GM12864 (cell line): ENCODE measurements around the gene ITGA1.
"Not testable (repeated sequence)": the region's sequence is repeated elsewhere in the genome, so short reads cannot be mapped to it uniquely, and the experiment has no call there.

Experiments
- DNase-seq: peaks from one replicate; pipeline ENCODE4 v3.0.0-alpha.2; 2011; ENCODE audit warnings: low read depth
- H3K4me3 ChIP-seq: 2 replicates; pipeline ENCODE4 v1.5.1; 2011; ENCODE audit warnings: mild to moderate bottlenecking, low read depth, low read length, control low read depth
- CTCF ChIP-seq: IDR thresholded peaks from 2 replicates; pipeline ENCODE4 v1.5.1; 2011; ENCODE audit warnings: low read depth, mild to moderate bottlenecking, moderate library complexity, low read length, control low read depth, inconsistent platforms; ENCODE audit errors: missing control alignments

The ITGA1 gene

GRCh38 chr5:52842111-52842510 is 54.4 kb downstream of the ITGA1 start:
- no peak overlapping the region for H3K4me3 ChIP-seq
- DNase-seq = no peak
- TF ChIP-seq CTCF = no peak

DNA sequence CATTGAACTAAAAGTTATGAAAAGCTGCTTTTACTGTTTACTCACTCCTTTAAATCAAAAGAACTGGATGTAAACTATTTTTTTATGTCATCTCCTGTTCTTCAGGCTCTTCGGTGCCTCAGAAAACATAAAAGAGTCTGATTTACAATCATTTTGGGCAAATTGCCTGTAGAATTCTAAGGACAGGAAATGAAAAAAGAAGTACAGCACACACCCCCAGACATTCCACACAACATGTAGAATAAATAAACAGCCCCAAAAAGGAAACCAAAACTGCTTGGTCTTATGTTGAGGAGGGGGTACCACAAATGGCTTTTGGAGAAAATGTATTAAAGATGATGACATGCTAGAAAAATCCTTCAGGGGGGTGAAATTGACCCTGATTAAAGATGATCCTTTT is 57.2 kb downstream of the ITGA1 start:
- no peak overlapping the region for H3K4me3 ChIP-seq
- DNase-seq = no peak
- TF ChIP-seq CTCF = no peak

GRCh38 chr5:52846182-52846842 is 58.6 kb downstream of the ITGA1 start:
- no peak overlapping the region for H3K4me3 ChIP-seq
- TF ChIP-seq CTCF = no peak
- no peak for DNase-seq

DNA sequence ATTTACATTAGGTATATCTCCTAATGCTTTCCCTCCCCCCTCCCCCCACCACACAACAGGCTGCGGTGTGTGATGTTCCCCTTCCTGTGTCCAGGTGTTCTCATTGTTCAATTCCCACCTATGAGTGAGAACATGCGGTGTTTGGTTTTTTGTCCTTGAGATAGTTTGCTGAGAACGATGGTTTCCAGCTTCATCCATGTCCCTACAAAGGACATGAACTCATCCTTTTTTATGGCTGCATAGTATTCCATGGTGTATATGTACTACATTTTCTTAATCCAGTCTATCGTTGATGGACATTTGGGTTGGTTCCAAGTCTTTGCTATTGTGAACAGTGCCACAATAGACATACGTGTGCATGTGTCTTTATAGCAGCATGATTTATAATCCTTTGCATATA is 61.0 kb downstream of the ITGA1 start:
- DNase-seq, H3K4me3 ChIP-seq: not testable (repeated sequence)

DNA sequence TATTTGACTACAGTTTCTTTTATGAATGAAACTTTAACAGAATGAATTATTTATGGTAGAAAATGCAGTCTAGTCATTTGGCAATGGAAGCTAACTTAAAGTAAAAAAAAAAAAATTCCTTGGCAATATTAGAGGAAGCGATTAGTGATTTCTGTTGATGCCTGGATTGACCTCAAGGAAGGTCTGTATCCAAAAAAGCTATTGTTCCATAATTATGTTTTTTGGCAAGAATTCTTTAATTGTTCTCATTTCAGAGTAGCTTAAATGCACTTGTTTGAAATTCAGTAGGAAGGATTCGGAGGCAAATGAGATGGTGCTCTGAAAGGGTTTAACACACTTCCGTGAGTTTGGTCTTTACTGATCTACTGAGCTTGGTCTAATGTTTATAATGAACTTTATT is 61.8 kb downstream of the ITGA1 start:
- TF ChIP-seq CTCF = no peak
- no peak for DNase-seq
- H3K4me3 ChIP-seq = no peak overlapping the region

- no peak for TF ChIP-seq CTCF
- no peak overlapping the region for H3K4me3 ChIP-seq
- DNase-seq = no peak
Observed at GRCh38 chr5:52853650-52854049, 65.9 kb downstream of the ITGA1 start.

GRCh38 chr5:52854301-52854700 is 66.6 kb downstream of the ITGA1 start:
- H3K4me3 ChIP-seq = no peak overlapping the region
- DNase-seq = no peak
- TF ChIP-seq CTCF = no peak
